GM21723 (cell line): Measurements from ENCODE around the gene FAM98B.

Source experiments
- ATAC-seq: cut with Tn5 transposase; IDR thresholded peaks from one replicate; pipeline ENCODE4 v1.9.1; 2021; ENCODE audit warnings: mild to moderate bottlenecking, moderate library complexity; ENCODE audit not compliant: unreplicated experiment

The FAM98B gene

DNA sequence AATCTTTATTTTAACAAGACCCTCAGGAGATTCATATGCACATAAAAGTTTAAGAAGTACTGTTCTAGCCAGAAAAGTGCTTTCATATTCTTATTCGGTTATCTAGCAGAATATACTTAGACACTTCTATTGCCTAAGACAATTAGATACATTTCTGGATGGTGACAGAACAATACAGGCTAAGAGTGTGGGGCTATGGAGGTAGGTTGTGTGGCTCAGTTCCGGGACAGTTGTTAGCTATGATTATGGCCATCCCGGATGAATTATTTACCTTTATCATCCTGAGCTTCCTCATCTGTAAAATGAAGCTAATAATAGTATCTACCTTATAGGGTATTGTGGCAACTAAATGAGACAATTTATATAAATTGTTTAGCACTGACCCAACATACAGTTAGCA is 6.6 kb downstream of the FAM98B start:
- ATAC-seq = no peak

GRCh38 chr15:38461066-38461833 is 7.3 kb downstream of the FAM98B start:
- peak; percentile 79 for ATAC-seq

GRCh38 chr15:38463893-38464292 is 10.0 kb downstream of the FAM98B start:
- no peak for ATAC-seq

DNA sequence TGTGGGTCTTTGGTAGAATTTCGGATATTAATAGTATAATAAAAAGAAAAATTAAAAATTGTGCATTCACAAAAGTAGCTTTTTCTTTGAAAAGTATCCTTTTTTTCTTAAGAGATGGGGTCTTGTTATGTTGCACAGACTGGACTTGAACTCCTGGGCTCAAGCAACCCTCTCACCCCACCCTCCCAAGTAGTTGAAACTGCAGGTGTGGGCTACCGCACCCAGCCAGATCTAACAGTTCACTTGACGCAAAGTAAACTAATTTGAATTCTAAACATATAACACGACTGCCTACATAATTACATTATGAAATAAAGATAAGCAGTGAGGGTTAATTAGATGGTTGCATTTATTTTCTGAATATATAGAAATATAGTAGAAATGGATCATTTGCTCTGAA is 10.7 kb downstream of the FAM98B start:
- no peak for ATAC-seq

- ATAC-seq = no peak
Measured at GRCh38 chr15:38470816-38471215, 16.9 kb downstream of the FAM98B start.

DNA sequence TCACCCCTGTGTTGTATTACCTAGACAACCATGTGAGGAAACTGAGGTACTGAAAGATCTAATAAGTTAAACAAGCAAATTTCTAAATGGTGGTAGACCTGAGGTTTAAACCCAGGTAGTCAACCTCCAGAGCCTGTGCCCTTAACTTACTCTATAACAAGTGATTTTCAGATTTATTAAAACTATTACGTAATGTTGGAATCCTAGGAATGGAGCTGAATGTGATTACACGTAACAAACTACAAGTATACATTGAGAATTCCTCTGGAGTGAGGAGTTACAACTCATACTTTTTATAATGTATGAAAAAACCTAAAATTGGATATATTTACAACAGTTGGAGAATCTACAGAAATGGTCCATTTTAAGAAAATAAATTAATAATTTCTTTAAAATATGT is 18.0 kb downstream of the FAM98B start:
- no peak for ATAC-seq

GRCh38 chr15:38474155-38474757 is 20.3 kb downstream of the FAM98B start:
- ATAC-seq = peak; percentile 97

GRCh38 chr15:38475361-38475760 is 21.4 kb downstream of the FAM98B start:
- ATAC-seq = no peak

DNA sequence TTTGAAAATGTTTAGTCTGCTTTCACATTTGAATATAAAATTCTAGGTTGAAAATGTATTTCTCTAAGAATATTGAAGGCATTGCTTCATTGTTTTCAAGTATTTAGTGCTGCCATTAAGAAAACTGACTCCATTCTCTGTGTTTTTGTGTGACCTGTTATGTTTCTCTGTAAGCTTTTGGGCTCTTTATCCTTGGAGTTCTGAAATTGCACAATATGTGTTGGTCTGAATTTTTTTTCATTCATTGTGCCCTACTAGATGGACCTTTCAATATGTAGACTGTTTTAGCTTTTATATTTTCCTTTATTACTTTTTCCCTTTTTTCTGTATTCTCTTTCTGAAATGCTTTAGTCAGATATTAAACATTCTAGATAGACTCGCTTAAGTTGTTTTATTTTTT is 22.2 kb downstream of the FAM98B start:
- no peak for ATAC-seq

DNA sequence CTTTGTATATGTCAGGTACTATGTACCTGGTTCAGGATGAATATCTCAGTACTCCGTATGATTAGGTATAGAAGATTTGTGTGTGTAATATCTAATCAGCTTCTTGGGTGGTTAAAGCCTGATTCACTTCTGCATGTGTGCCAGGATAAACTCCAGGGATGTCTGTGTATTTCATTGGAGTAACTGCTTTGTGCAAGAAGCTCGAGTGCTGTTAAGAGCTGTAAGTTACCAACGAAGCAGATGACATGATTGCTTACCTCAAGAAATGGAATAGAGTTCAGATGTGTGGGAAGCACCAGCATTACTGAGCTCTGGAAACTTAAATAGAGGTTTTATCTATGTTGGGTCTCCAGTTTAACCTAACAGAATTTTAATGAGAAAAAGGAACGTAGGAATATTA is 23.7 kb downstream of the FAM98B start:
- no peak for ATAC-seq

DNA sequence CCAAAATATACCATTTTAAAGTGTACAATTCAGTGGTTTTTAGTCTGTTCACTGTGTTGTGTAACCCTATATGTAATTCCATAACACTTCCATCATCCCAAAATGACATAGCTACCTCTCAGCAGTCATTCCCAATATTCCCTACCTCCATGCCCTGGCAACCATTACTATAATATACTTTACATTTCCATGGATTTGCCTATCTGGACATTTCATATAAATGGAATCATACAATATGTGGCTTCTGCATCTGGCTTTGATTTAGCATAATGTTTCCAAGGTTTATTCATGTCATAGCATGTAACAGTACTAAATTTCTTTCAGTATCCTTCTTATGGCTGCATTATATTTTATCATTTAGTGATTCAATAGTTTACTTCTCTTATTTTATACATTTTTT is 25.3 kb downstream of the FAM98B start:
- no peak for ATAC-seq

GRCh38 chr15:38479756-38480155 is 25.8 kb downstream of the FAM98B start:
- no peak for ATAC-seq

- ATAC-seq = no peak
Measured at GRCh38 chr15:38481113-38481512, 27.2 kb downstream of the FAM98B start.

- no peak for ATAC-seq
Measured at GRCh38 chr15:38481761-38482160, 27.8 kb downstream of the FAM98B start.

- no peak for ATAC-seq
Measured at GRCh38 chr15:38482572-38482971, 28.6 kb downstream of the FAM98B start.

- no peak for ATAC-seq
Measured at GRCh38 chr15:38486936-38487335, 33.0 kb downstream of the FAM98B start.

DNA sequence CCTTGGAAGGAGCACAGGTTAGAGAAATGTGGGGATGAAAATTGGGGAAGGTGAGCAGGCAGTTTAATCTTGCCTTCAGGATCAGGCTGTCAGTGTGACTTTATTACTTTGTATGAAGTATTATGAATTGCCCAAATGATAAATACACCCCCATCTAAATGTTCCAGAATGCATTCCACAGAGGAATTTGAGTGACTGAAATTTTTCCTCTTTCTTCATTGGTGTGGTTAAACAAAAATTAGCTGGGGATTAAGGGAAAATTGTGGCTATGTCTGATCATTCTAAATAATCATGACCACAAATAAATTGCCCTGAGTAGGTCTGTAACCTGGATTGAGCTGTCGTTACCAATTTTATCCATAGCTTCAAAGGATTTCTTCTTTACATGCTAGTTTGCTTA is 33.5 kb downstream of the FAM98B start:
- no peak for ATAC-seq

DNA sequence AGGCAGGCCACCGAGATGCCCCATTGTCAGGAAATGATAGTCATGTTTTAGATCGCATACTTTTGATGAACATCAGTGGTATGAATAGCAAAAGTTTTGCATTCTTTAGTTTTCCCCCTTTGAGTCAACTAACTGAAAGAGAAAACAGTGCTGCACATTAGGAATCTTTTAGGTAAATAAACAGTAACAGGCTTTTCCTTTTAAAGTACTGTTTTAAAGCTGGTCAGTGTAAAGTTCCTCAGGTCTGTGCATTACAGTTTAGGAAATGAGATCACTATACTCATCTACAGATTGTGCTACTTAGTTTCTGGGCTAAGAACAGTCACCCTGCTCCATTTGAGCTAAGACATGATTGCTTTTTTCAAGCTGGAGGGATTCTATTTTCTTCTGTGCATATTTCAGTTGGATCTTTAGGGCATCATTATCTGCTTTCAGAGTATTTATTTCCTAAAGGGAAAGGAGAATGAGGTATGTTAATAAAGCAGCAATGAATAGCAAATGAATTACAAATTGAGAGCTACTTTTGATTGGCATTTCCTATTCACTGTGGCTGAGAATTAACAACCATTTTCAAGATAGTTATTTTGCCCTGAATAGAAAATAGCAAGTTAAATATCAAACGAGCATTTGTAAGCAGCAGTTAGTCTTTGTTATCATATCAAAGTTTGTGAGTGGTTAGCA is 36.5 kb downstream of the FAM98B start:
- ATAC-seq = no peak

- no peak for ATAC-seq
Measured at GRCh38 chr15:38496151-38496550, 42.2 kb downstream of the FAM98B start.

DNA sequence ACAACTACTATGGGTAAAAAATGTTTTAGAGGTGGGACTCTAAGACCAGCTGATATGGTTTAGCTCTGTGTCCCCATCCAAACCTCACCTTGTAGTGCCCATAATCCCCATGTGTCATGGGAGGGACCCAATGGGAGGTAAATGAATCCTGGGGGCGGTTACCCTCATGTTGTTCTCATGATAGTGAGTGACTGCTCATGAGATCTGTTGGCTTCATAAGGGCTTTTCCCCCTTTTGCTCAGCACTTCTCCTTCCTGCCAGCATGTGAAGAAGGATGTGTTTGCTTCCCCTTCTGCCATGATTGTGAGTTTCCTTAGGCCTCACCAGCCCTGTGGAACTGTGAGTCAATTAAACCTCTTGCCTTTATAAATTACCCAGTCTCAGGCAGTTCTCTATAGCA is 45.7 kb downstream of the FAM98B start:
- ATAC-seq = no peak

DNA sequence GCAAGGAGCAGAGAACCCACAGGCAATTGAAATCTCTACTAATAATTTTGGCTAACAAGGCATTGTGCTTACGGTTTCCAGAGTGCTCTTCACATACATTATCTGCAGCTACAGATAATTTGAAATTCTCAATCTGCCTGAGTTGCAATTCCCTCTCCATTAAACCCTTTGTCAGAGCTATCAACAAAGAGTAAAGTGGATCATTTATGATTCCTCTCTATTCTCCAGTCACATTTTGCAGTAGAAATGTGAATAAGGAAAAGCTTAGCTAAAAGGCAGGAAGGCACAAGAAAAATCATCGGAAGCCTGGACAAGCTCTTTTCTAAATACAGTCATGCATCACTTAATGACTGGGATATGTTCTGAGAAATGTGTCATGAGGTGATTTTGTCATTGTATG is 49.6 kb downstream of the FAM98B start:
- ATAC-seq = no peak
